Stomach (tissue), 9 donors: Measurements from ENCODE around the gene SLC2A8. TPM values are rescaled to one million over a fixed set of nuclear protein-coding genes. Genes with fewer than 3 reads are reported as not detected.

Source experiments
- DNase-seq, 2 donors: peaks; one replicate each; pipeline versions ENCODE4 v3.0.0 to v3.0.0-alpha.2; 2013 to 2019
- H3K27ac ChIP-seq, 5 donors: fragments of 200-600 bp in 4 of 5; sonication (generic) in 4 of 5; one replicate each; pipeline ENCODE4 v1.5.1; 2013 to 2019; ENCODE audit warnings: mild to moderate bottlenecking in 1 of 5, moderate library complexity in 1 of 5
- H3K27me3 ChIP-seq, 3 donors: fragments of 200-600 bp; sonication (generic); one replicate each; pipeline ENCODE4 v1.5.1; 2017 to 2019; ENCODE audit warnings: mixed run types in 1 of 3
- H3K36me3 ChIP-seq, 4 donors: fragments of 200-600 bp; sonication (generic); 1 replicate in 3 of 4; 2 replicates in 1 of 4; pipeline ENCODE4 v1.5.1; 2016 to 2019
- H3K4me1 ChIP-seq, 4 donors: fragments of 200-600 bp; sonication (generic); one replicate each; pipeline ENCODE4 v1.5.1; 2016 to 2019
- H3K4me3 ChIP-seq, 4 donors: fragments of 200-600 bp; sonication (generic) in 3 of 4; one replicate each; pipeline ENCODE4 v1.5.1; 2016 to 2019; ENCODE audit warnings: mild to moderate bottlenecking in 1 of 4
- H3K9me3 ChIP-seq, 4 donors: fragments of 200-600 bp; sonication (generic); one replicate each; pipeline ENCODE4 v1.5.1; 2016 to 2019
- EP300 ChIP-seq: sonication (generic); formaldehyde crosslinking; IDR thresholded peaks from one replicate; pipeline ENCODE4 v1.6.1; 2017; ENCODE audit warnings: antibody characterized with exemption
- POLR2A ChIP-seq, 4 donors: fragments of 450-650 bp; IDR thresholded peaks; one replicate each; pipeline ENCODE4 v1.6.1; 2016; ENCODE audit warnings: antibody characterized with exemption in 4 of 4, control low read depth in 2 of 4, mild to moderate bottlenecking in 1 of 4, moderate library complexity in 1 of 4
- POLR2AphosphoS5 ChIP-seq, 3 donors: sonication (generic); formaldehyde crosslinking; IDR thresholded peaks; one replicate each; pipeline ENCODE4 v1.6.1; 2016; ENCODE audit warnings: antibody characterized with exemption in 3 of 3
- WGBS, 5 donors: extraction: QIAGEN DNeasy Blood & Tissue Kit in 3 of 5; methylation state at CpG; one replicate each; pipeline versions ENCODE4 v1.1.5 to v1.1.7; 2013 to 2018; 5-methylcytosine and 5-hydroxymethylcytosine counted together
- intact Hi-C: fragments of 100-400 bp; cut with DNase I; formaldehyde crosslinking; loops from one replicate; pipeline ENCODE4 v1.15.1; 2023; ENCODE audit warnings: low total_unique reads
- polyA plus RNA-seq, 3 donors: library from polyadenylated mRNA; stranded (reverse); fragments of 200-250 nt; gene quantifications; one replicate each; pipeline ENCODE4 v1.2.3, GENCODE V29; 2013
- total RNA-seq, 5 donors: library from RNA; depleted of rRNA; stranded (reverse); fragments of >200 nt; gene quantifications; one replicate each; pipeline versions ENCODE4 v1.1.0 to v1.2.3, GENCODE V29; 2014 to 2016
- TF ChIP-seq, protein P1 (sequence below), 7 experiments: fragments of 450-650 bp in 4 of 7; fragments of 200-600 bp in 3 of 7; sonication (generic) in 3 of 7; IDR thresholded peaks; one replicate each; pipeline ENCODE4 v1.5.1; 2016 to 2019; ENCODE audit warnings: antibody characterized with exemption in 7 of 7, control low read depth in 2 of 7, mild to moderate bottlenecking in 1 of 7
- donor health status: healthy with polysubstance abuse.
- donor health status: Bipolar disorder and iron deficiency.
- donor health status: healthy.

The SLC2A8 gene
- total and polyA plus RNA-seq, 8 donors: 4.7 to 36.2 (median 18.0) TPM

DNA sequence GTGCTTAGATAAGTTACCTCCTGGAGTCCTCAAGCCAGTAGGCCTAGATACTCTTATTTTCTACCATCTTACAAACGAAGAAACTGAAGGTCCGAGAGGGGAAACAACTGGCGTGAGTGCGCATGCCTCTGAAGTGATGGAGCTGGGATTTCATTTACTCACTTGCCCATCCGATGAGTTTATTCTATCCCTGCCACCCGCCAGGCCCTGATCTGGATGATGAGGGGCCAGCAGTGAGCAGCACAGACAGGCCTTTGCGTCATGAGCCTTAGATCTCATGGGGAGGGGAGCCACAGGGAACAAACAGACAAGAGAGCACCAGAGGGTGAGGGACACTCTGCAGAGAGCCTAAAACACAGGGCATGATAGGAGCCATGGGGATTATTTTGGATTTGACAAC lies 34.1 kb upstream of the SLC2A8 start:
- peaks cover 0 to 19% (median 14%) of the 10 kb centered on the region in 4 donors for H3K36me3 ChIP-seq
- no peak for DNase-seq
- intact Hi-C loops: no loop called here

DNA sequence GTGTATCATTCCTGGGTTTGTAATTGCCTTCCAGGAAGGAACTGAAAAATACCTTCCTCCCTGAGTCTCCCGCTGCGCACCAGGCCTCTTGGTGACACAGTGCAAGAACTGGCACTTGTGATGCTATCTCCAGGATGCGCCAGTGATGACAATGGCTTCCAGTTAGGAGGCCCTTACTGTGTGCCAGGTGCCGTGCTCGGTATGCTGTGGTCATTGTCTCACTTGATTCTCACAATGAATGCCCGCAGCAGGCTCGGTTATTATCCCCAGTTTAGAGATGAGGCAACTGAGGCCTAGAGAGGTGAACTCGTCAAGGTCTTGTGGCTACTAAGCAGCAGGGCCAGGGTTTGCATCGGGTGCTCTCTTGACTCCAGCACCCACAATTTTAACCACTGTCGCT lies 31.5 kb upstream of the SLC2A8 start:
- Histone ChIP-seq H3K27ac (no peak overlapping the region), H3K36me3 (peaks cover 0 to 22% (median 11%) of the 10 kb centered on the region in 4 donors), H3K4me3 (no peak overlapping the region), H3K27me3 (no peaks in the 10 kb centered on the region), H3K9me3 (no peaks in the 10 kb centered on the region), H3K4me1 (peaks cover 0 to 20% (median 12%) of the 10 kb centered on the region in 4 donors)
- no peak for DNase-seq
- intact Hi-C loops: no loop called here
- TF ChIP-seq POLR2A (IDR thresholded peaks at IDR 0.05) (no peak), EP300 (no peak), POLR2AphosphoS5 (IDR thresholded peaks at IDR 0.05) (no peak)
- TF ChIP-seq, protein P1, sequence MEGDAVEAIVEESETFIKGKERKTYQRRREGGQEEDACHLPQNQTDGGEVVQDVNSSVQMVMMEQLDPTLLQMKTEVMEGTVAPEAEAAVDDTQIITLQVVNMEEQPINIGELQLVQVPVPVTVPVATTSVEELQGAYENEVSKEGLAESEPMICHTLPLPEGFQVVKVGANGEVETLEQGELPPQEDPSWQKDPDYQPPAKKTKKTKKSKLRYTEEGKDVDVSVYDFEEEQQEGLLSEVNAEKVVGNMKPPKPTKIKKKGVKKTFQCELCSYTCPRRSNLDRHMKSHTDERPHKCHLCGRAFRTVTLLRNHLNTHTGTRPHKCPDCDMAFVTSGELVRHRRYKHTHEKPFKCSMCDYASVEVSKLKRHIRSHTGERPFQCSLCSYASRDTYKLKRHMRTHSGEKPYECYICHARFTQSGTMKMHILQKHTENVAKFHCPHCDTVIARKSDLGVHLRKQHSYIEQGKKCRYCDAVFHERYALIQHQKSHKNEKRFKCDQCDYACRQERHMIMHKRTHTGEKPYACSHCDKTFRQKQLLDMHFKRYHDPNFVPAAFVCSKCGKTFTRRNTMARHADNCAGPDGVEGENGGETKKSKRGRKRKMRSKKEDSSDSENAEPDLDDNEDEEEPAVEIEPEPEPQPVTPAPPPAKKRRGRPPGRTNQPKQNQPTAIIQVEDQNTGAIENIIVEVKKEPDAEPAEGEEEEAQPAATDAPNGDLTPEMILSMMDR (IDR thresholded peaks at IDR 0.05): no peak
- WGBS, 5 donors: 89 to 98% (median 94%) methylated on average over 10 of the region's 10 CpGs

More for the DNA sequence above, 34.1 kb upstream of the SLC2A8 start:
- peaks cover 0 to 39% (median 18%) of the 10 kb centered on the region in 4 donors for H3K4me1 ChIP-seq
- no peak overlapping the region for H3K27ac ChIP-seq
- TF ChIP-seq EP300 (no peak), POLR2AphosphoS5 (IDR thresholded peaks at IDR 0.05) (no peak), POLR2A (IDR thresholded peaks at IDR 0.05) (no peak)
- TF ChIP-seq, protein P1 (IDR thresholded peaks at IDR 0.05): no peak
- no peak overlapping the region for H3K4me3 ChIP-seq
- WGBS, 5 donors: 84 to 93% (median 91%) methylated on average over 6 to 7 of the region's 7 CpGs
- no peaks in the 10 kb centered on the region for H3K9me3 ChIP-seq
- no peaks in the 10 kb centered on the region for H3K27me3 ChIP-seq

- Histone ChIP-seq H3K4me3 (no peak overlapping the region), H3K36me3 (peaks cover 0 to 29% (median 11%) of the 10 kb centered on the region in 4 donors), H3K4me1 (peaks cover 0 to 9% (median 2%) of the 10 kb centered on the region in 4 donors), H3K9me3 (no peaks in the 10 kb centered on the region), H3K27me3 (no peaks in the 10 kb centered on the region), H3K27ac (no peak overlapping the region)
- WGBS, 5 donors: 84 to 94% (median 89%) methylated on average over 7 of the region's 7 CpGs
- intact Hi-C loops: no loop called here
- TF ChIP-seq POLR2AphosphoS5 (IDR thresholded peaks at IDR 0.05): no peak
- DNase-seq: no peak
Measured at GRCh38 chr9:127366594-127366993, 30.4 kb upstream of the SLC2A8 start.

GRCh38 chr9:127368852-127369402 lies 28.0 kb upstream of the SLC2A8 start:
- TF ChIP-seq, protein P1 (IDR thresholded peaks at IDR 0.05): no peak
- TF ChIP-seq POLR2A (IDR thresholded peaks at IDR 0.05) (no peak), EP300 (no peak), POLR2AphosphoS5 (IDR thresholded peaks at IDR 0.05) (no peak)
- 55 to 71% (median 67%) methylated on average over 6 of the region's 6 CpGs for WGBS, 5 donors
- no peaks in the 10 kb centered on the region for H3K4me1 ChIP-seq
- no peak overlapping the region for H3K27ac ChIP-seq
- no peaks in the 10 kb centered on the region for H3K9me3 ChIP-seq
- intact Hi-C loops: no loop called here
- no peak for DNase-seq
- no peak overlapping the region for H3K4me3 ChIP-seq
- H3K27me3 ChIP-seq: no peaks in the 10 kb centered on the region
- H3K36me3 ChIP-seq: peaks cover 0 to 29% (median 11%) of the 10 kb centered on the region in 4 donors

DNA sequence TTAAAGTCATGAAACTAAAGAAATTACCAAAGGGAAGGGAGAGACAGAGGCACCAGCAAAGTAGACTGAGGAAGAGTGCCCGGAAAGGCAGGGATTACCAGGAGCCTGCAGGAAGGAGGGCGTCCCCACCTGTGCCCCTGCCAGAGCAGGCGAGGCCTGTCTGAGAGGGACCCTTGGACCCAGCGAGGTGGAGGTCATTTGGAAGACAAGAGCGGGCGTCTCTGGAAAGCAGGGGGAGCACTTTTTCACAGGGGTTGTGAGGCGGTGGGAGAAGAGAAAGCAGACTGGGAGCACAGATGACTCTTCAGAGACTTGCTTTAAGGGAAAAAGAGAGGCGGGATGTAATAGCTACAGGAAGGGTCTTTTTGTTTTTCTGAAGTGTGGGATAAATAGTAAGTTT lies 27.5 kb upstream of the SLC2A8 start:
- no peak for TF ChIP-seq EP300
- TF ChIP-seq POLR2AphosphoS5 (IDR thresholded peaks at IDR 0.05): no peak
- TF ChIP-seq, protein P1 (IDR thresholded peaks at IDR 0.05): no peak
- no peak for TF ChIP-seq POLR2A (IDR thresholded peaks at IDR 0.05)
- Histone ChIP-seq H3K27ac (no peak overlapping the region), H3K36me3 (peaks cover 0 to 28% (median 11%) of the 10 kb centered on the region in 4 donors), H3K4me3 (no peak overlapping the region), H3K4me1 (no peaks in the 10 kb centered on the region), H3K27me3 (no peaks in the 10 kb centered on the region), H3K9me3 (no peaks in the 10 kb centered on the region)
- DNase-seq: no peak
- 86 to 96% (median 92%) methylated on average over 8 of the region's 8 CpGs for WGBS, 5 donors
- intact Hi-C loops: no loop called here
